ENCODE data around the gene BTBD18. TPM values are rescaled to one million over a fixed set of nuclear protein-coding genes. Genes with fewer than 3 reads are reported as not detected.

BTBD18 gene
- total and polyA plus RNA-seq, 2 experiments from 2014 or later: 0.39 TPM; not detected in 1

DNA sequence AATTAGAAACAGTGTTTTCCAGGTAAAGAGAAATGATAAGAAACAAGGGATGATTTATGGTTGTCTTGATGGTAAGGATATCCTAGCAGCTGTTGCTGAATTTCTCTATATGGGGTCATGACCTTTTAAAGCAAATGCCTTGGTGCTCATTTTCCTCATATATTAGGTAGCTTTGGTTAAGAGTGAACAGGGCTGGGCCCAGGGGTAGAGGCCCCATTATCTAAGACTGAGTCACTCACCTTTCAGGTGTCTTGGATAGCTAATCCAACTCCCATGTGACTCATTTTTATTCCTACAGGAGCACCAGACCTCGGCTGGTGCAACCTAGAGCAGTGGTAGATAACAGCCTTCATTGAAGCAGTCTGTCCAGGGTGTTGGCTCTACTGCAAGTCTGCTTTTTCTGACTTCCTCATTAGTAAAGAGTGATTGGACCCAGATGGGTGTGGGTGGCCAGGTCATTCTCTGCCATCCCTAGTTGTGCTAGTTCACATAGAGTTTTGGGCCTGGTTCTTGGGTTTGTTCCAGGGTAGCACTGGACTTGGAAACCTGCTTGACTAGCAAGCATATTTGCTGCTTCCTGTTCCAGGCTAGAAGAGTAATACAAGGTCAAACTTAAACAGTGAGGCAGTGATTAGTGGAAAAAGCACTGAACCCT, 47.4 kb upstream of the BTBD18 start:
- no peak for TF ChIP-seq EZH2 (IDR thresholded peaks at IDR 0.05; ENCODE audit: borderline replicate concordance)
- no peak for TF ChIP-seq EZH2phosphoT487 (IDR thresholded peaks at IDR 0.05; ENCODE audit: low read depth, severe bottlenecking, unreplicated experiment)
- no peak for TF ChIP-seq CTCF (IDR thresholded peaks at IDR 0.05; ENCODE audit: poor library complexity)
- Histone ChIP-seq H3K9me2 (replicated peaks; ENCODE audit: insufficient read depth) (no peaks in the 10 kb centered on the region), H3K4me2 (peak overlapping the region; percentile 17), H3K36me3 (replicated peaks; ENCODE audit: insufficient read depth, low read depth) (peaks cover 8% of the 10 kb centered on the region), H2AFZ (no peak overlapping the region), H3K27me3 (no peaks in the 10 kb centered on the region), H4K20me1 (ENCODE audit: insufficient read depth, poor library complexity, severe bottlenecking) (peaks cover 13% of the 10 kb centered on the region), H3K79me2 (peaks cover 81% of the 10 kb centered on the region), H3K27ac (peak overlapping the region; percentile 90), H3K9me3 (ENCODE audit: low read depth) (no peaks in the 10 kb centered on the region), H3K4me1 (ENCODE audit: insufficient read depth) (peaks cover 21% of the 10 kb centered on the region), H3K4me3 (no peak overlapping the region)
- 33% methylated on average over 1 of the region's 1 CpG for WGBS (ENCODE audit: low lambda C conversion rate, missing lambda C conversion rate)
- DNase-seq (ENCODE audit: low spot score): peak; percentile 78

DNA sequence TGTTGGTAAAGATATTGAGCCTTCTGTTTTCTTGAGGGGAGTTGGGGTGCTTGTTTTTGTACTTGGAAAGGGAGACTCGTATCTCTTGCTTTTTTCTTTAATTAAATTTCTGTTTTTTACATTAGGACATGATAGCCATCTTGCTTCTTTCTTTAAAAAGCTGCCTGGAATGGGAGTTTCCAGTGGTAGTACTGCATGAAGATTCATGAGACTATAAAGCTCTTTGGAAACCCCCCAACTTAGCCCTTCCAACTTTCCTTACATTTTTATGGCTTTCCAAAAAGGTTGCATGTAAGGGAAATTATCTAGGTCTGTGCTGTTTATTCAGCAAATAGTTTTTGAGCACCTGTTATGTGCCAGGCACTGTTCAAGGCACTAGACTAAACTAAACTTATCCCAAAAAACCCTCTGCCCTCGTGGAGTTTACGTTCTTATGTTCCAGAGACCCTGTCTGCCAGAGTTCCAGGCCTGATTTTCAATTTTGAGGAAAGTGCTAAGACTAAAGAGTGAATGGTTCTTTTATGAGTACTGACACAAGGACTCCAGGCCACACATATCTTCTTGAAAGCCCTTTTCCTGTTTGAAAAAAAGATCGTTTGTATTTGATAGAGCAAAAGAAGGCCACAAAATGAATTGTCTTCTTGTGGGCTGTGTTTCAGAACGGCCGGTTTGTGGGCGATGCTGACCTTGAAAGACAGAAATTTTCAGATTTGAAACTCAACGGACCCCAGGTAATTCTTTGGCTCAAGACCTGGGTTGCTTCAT, 41.9 kb upstream of the BTBD18 start:
- no peaks in the 10 kb centered on the region for H3K27me3 ChIP-seq
- DNase-seq (ENCODE audit: low spot score): no peak
- H2AFZ ChIP-seq: no peak overlapping the region
- no peaks in the 10 kb centered on the region for H3K9me2 ChIP-seq (replicated peaks; ENCODE audit: insufficient read depth)
- peaks cover 27% of the 10 kb centered on the region for H4K20me1 ChIP-seq (ENCODE audit: insufficient read depth, poor library complexity, severe bottlenecking)
- H3K9me3 ChIP-seq (ENCODE audit: low read depth): no peaks in the 10 kb centered on the region
- 86% methylated on average over 8 of the region's 8 CpGs for WGBS (ENCODE audit: low lambda C conversion rate, missing lambda C conversion rate)
- peak overlapping the region; percentile 54 for H3K27ac ChIP-seq
- no peak overlapping the region for H3K4me3 ChIP-seq
- H3K36me3 ChIP-seq (replicated peaks; ENCODE audit: insufficient read depth, low read depth): no peaks in the 10 kb centered on the region
- H3K79me2 ChIP-seq: peaks cover 95% of the 10 kb centered on the region
- no peak for TF ChIP-seq EZH2 (IDR thresholded peaks at IDR 0.05; ENCODE audit: borderline replicate concordance)
- no peak for TF ChIP-seq CTCF (IDR thresholded peaks at IDR 0.05; ENCODE audit: poor library complexity)
- TF ChIP-seq EZH2phosphoT487 (IDR thresholded peaks at IDR 0.05; ENCODE audit: low read depth, severe bottlenecking, unreplicated experiment): no peak
- H3K4me1 ChIP-seq (ENCODE audit: insufficient read depth): peaks cover 37% of the 10 kb centered on the region
- H3K4me2 ChIP-seq: peak overlapping the region; percentile 22

GRCh38 chr11:57792870-57793269, 41.3 kb upstream of the BTBD18 start:
- no peaks in the 10 kb centered on the region for H3K9me3 ChIP-seq (ENCODE audit: low read depth)
- no peak for DNase-seq (ENCODE audit: low spot score)

More at GRCh38 chr11:57792870-57793269, 41.3 kb upstream of the BTBD18 start:
- no peak for TF ChIP-seq EZH2 (IDR thresholded peaks at IDR 0.05; ENCODE audit: borderline replicate concordance)
- TF ChIP-seq CTCF (IDR thresholded peaks at IDR 0.05; ENCODE audit: poor library complexity): no peak
- no peak for TF ChIP-seq EZH2phosphoT487 (IDR thresholded peaks at IDR 0.05; ENCODE audit: low read depth, severe bottlenecking, unreplicated experiment)
- H4K20me1 ChIP-seq (ENCODE audit: insufficient read depth, poor library complexity, severe bottlenecking): peaks cover 32% of the 10 kb centered on the region
- H3K4me3 ChIP-seq: no peak overlapping the region
- H3K79me2 ChIP-seq: peaks cover 98% of the 10 kb centered on the region
- no peak overlapping the region for H2AFZ ChIP-seq
- H3K9me2 ChIP-seq (replicated peaks; ENCODE audit: insufficient read depth): no peaks in the 10 kb centered on the region
- H3K27me3 ChIP-seq: no peaks in the 10 kb centered on the region
- H3K4me1 ChIP-seq (ENCODE audit: insufficient read depth): peaks cover 41% of the 10 kb centered on the region
- H3K4me2 ChIP-seq: peak overlapping the region; percentile 22
- peak overlapping the region; percentile 54 for H3K27ac ChIP-seq
- no peaks in the 10 kb centered on the region for H3K36me3 ChIP-seq (replicated peaks; ENCODE audit: insufficient read depth, low read depth)
